PC-9 (cell line): ENCODE measurements around the gene MYO3B. TPM values are rescaled to one million over a fixed set of nuclear protein-coding genes. Genes with fewer than 3 reads are reported as not detected.

ENCODE experiments used
- BruUV-seq: library from RNA; stranded (reverse); fragments of 400-500 nt; replicated peaks from 2 replicates; lab custom pipeline; 2021; lab: Mats Ljungman, UMichigan
- CTCF ChIA-PET: fragments of 300-600 bp; sonication (Branson Sonifier 250); formaldehyde crosslinking; loops from one replicate; lab custom pipeline; 2022; ENCODE audit warnings: antibody characterized with exemption; lab: Charles Lee
- POLR2A ChIA-PET: fragments of 300-600 bp; sonication (Branson Sonifier 250); formaldehyde crosslinking; loops from one replicate; lab custom pipeline; 2022; ENCODE audit warnings: antibody characterized with exemption; ENCODE audit not compliant: unreplicated experiment; lab: Charles Lee
- DNase-seq, 2 experiments: peaks; one replicate each; pipeline versions ENCODE4 v3.0.0 to v3.0.0-alpha.2; 2015 to 2022; ENCODE audit warnings: mixed read lengths in 1 of 2
- H2AFZ ChIP-seq: fragments of 200-600 bp; sonication (generic); 2 replicates; pipeline ENCODE4 v1.8.1; 2017; ENCODE audit warnings: antibody characterized with exemption
- H3F3A ChIP-seq: fragments of 200-600 bp; sonication (generic); 2 replicates; pipeline ENCODE4 v1.8.1; 2017; ENCODE audit warnings: antibody characterized with exemption, mild to moderate bottlenecking, low read depth; ENCODE audit not compliant: insufficient read depth
- H3K27ac ChIP-seq: fragments of 200-600 bp; sonication (generic); 2 replicates; pipeline ENCODE4 v1.6.1; 2016; ENCODE audit warnings: mixed run types
- H3K27me3 ChIP-seq: fragments of 200-600 bp; sonication (generic); 2 replicates; pipeline ENCODE4 v1.6.1; 2016; ENCODE audit warnings: low read depth, mixed run types; ENCODE audit not compliant: insufficient read depth
- H3K36me3 ChIP-seq: fragments of 200-600 bp; sonication (generic); 2 replicates; pipeline ENCODE4 v1.6.1; 2016; ENCODE audit warnings: low read depth, mixed run types
- H3K4me1 ChIP-seq: fragments of 200-600 bp; sonication (generic); replicated peaks from 2 replicates; pipeline ENCODE4 v1.6.1; 2016; ENCODE audit warnings: mixed run types; ENCODE audit not compliant: insufficient read depth
- H3K4me2 ChIP-seq: fragments of 200-600 bp; sonication (generic); 2 replicates; pipeline ENCODE4 v1.6.1; 2017; ENCODE audit warnings: mixed run types
- H3K4me3 ChIP-seq: fragments of 200-600 bp; sonication (generic); 2 replicates; pipeline ENCODE4 v1.6.1; 2016; ENCODE audit warnings: mixed run types
- H3K79me2 ChIP-seq: fragments of 200-600 bp; sonication (generic); 2 replicates; pipeline ENCODE4 v1.6.1; 2017; ENCODE audit warnings: low read depth, mixed run types
- H3K9me2 ChIP-seq: fragments of 200-600 bp; sonication (generic); 2 replicates; pipeline ENCODE4 v1.8.1; 2017; ENCODE audit warnings: mild to moderate bottlenecking; ENCODE audit not compliant: insufficient read depth
- H3K9me3 ChIP-seq: fragments of 200-600 bp; sonication (generic); 2 replicates; pipeline ENCODE4 v1.8.1; 2016; ENCODE audit warnings: low read depth; ENCODE audit not compliant: insufficient read depth
- H4K20me1 ChIP-seq: fragments of 200-600 bp; sonication (generic); 2 replicates; pipeline ENCODE4 v1.8.1; 2017; ENCODE audit not compliant: insufficient read depth
- EZH2 ChIP-seq: fragments of 200-600 bp; sonication (generic); IDR thresholded peaks from 2 replicates; pipeline ENCODE4 v1.8.0; 2017; ENCODE audit warnings: antibody characterized with exemption, low read depth
- intact Hi-C: fragments of 100-400 bp; cut with micrococcal nuclease; formaldehyde crosslinking; loops from one replicate; pipeline ENCODE4 v1.10.0; 2022; ENCODE audit not compliant: unreplicated experiment
- total RNA-seq: library from RNA; stranded (reverse); gene quantifications from 2 replicates; pipeline ENCODE4 v1.2.3, GENCODE V29; 2021
- TF ChIP-seq, protein P1 (sequence below): fragments of 200-600 bp; sonication (generic); conservative IDR thresholded peaks from 2 replicates; pipeline ENCODE4 v1.6.1; 2017; ENCODE audit warnings: mixed run types, antibody characterized with exemption, mild to moderate bottlenecking, moderate library complexity

The MYO3B gene
- total RNA-seq, 1 experiment from 2014 or later = 5.3 TPM

DNA sequence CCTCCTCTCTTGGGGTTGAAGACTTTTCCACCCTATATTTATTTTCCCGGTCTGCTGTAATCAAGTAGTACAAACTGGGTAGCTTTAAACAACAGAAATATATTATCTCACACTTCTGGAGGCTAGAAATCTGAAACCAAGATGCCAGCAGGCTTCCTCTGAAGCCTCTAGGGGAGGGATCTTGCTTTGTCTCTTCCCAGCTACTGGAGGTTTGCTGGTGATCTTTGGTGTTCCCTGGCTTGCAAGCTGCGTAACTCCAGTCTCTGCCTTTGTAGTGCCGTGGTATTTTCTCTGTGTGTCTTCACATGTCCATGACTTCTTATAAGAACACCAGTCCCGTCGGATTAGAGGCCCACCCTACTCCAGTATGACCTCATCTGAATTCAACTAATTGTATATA is 44.4 kb downstream of the MYO3B start:
- no peak overlapping the region for H3K27ac ChIP-seq
- no peaks in the 10 kb centered on the region for H4K20me1 ChIP-seq
- H3K79me2 ChIP-seq = no peaks in the 10 kb centered on the region
- no peaks in the 10 kb centered on the region; the same call in 1 of the 2 replicates for H3K9me2 ChIP-seq
- CTCF ChIA-PET = no interaction called here
- no peaks in the 10 kb centered on the region for H3K4me1 ChIP-seq
- POLR2A ChIA-PET = no interaction called here
- H3K36me3 ChIP-seq = no peaks in the 10 kb centered on the region
- H3K4me2 ChIP-seq = no peak overlapping the region
- no peaks in the 10 kb centered on the region for H3F3A ChIP-seq
- no peak overlapping the region for H2AFZ ChIP-seq
- BruUV-seq = no TSS peak
- intact Hi-C loops = no loop called here
- H3K27me3 ChIP-seq = no peaks in the 10 kb centered on the region
- DNase-seq = no peak
- H3K4me3 ChIP-seq = no peak overlapping the region
- no peak for TF ChIP-seq EZH2
- TF ChIP-seq, protein P1, sequence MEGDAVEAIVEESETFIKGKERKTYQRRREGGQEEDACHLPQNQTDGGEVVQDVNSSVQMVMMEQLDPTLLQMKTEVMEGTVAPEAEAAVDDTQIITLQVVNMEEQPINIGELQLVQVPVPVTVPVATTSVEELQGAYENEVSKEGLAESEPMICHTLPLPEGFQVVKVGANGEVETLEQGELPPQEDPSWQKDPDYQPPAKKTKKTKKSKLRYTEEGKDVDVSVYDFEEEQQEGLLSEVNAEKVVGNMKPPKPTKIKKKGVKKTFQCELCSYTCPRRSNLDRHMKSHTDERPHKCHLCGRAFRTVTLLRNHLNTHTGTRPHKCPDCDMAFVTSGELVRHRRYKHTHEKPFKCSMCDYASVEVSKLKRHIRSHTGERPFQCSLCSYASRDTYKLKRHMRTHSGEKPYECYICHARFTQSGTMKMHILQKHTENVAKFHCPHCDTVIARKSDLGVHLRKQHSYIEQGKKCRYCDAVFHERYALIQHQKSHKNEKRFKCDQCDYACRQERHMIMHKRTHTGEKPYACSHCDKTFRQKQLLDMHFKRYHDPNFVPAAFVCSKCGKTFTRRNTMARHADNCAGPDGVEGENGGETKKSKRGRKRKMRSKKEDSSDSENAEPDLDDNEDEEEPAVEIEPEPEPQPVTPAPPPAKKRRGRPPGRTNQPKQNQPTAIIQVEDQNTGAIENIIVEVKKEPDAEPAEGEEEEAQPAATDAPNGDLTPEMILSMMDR = no peak
- no peaks in the 10 kb centered on the region for H3K9me3 ChIP-seq

DNA sequence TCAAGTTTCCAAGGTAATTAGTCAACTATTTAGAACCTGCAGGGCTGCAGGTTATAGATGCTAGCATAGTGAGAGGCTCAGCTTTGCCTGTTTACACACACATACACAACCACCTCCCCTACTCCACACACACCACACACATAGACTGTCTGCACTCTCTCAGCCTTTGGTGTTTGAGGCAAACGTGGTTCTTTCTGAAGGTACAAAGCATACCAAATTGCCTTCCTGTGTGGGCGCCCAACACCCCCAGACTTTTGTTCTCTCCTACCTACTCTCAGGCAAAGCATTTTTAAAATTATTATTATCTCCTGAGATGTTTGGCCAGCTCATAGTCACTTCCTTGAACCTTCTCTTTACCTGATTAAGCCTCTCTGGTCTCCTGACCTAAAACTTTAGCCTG is 44.9 kb downstream of the MYO3B start:
- H3K4me3 ChIP-seq = no peak overlapping the region
- POLR2A ChIA-PET = no interaction called here
- no peaks in the 10 kb centered on the region for H3K4me1 ChIP-seq
- H3K9me2 ChIP-seq = no peaks in the 10 kb centered on the region; the same call in 1 of the 2 replicates
- no TSS peak for BruUV-seq
- intact Hi-C loops = no loop called here
- H3K9me3 ChIP-seq = no peaks in the 10 kb centered on the region
- no peak overlapping the region for H2AFZ ChIP-seq
- H3K27me3 ChIP-seq = no peaks in the 10 kb centered on the region
- CTCF ChIA-PET = no interaction called here
- TF ChIP-seq, protein P1 = no peak
- no peak for TF ChIP-seq EZH2
- no peak for DNase-seq
- no peaks in the 10 kb centered on the region for H3F3A ChIP-seq
- H3K79me2 ChIP-seq = no peaks in the 10 kb centered on the region
- H4K20me1 ChIP-seq = no peaks in the 10 kb centered on the region
- H3K4me2 ChIP-seq = no peak overlapping the region
- no peak overlapping the region for H3K27ac ChIP-seq
- no peaks in the 10 kb centered on the region for H3K36me3 ChIP-seq

GRCh38 chr2:170224692-170225294 is 46.8 kb downstream of the MYO3B start:
- Histone ChIP-seq H3K27me3 (no peaks in the 10 kb centered on the region), H3K36me3 (no peaks in the 10 kb centered on the region), H3K9me3 (no peaks in the 10 kb centered on the region), H3K4me1 (0 out of 2 replicates have a peak, but pooled peaks cover 4% of the 10 kb centered on the region), H3K4me2 (no peak overlapping the region), H3K4me3 (no peak overlapping the region), H2AFZ (no peak overlapping the region), H3F3A (no peaks in the 10 kb centered on the region), H4K20me1 (no peaks in the 10 kb centered on the region), H3K9me2 (no peaks in the 10 kb centered on the region; the same call in 1 of the 2 replicates), H3K79me2 (no peaks in the 10 kb centered on the region), H3K27ac (no peak overlapping the region)
- ChIA-PET CTCF (no interaction called here), POLR2A (no interaction called here)
- no peak for TF ChIP-seq EZH2
- TF ChIP-seq, protein P1 = no peak
- intact Hi-C loops = no loop called here
- BruUV-seq = no TSS peak
- DNase-seq = no peak
